KBM-7 (cell line): ENCODE results near the gene CMIP.
"Not testable (repeated sequence)": the region's sequence is repeated elsewhere in the genome, so short reads cannot be mapped to it uniquely, and the experiment has no call there.

Experiments used
- DNase-seq: peaks from one replicate; pipeline ENCODE4 v3.0.0-alpha.2; 2015
- in situ Hi-C: fragments of 300-500 bp; cut with MboI; formaldehyde crosslinking; loops from 2 replicates; pipeline ENCODE4 v1.14.3; 2020; ENCODE audit warnings: low sequenced_read_pairs, low pct_unique_long_range_greater_than_20kb, mixed read lengths

CMIP gene

GRCh38 chr16:81567987-81568748, 123.6 kb downstream of the CMIP start:
- DNase-seq = no peak
- in situ Hi-C loops = no loop called here

DNA sequence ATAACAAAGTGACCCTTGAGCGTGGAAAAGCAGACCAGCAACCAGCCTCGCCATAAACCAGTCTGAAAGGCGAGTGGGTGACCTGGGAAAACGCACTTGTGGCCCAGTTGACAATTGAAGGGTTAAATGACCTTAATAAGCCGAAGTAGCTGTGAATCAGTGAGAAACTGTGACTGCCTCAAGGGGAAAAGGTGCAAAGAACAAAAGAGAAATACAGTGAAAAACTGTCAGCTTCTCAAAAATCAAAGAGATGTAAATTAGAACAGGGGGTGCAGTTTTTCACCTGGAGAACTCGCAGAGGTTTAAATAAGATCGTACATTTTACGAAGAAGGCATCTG, 124.1 kb downstream of the CMIP start:
- in situ Hi-C loops = no loop called here
- DNase-seq = no peak

DNA sequence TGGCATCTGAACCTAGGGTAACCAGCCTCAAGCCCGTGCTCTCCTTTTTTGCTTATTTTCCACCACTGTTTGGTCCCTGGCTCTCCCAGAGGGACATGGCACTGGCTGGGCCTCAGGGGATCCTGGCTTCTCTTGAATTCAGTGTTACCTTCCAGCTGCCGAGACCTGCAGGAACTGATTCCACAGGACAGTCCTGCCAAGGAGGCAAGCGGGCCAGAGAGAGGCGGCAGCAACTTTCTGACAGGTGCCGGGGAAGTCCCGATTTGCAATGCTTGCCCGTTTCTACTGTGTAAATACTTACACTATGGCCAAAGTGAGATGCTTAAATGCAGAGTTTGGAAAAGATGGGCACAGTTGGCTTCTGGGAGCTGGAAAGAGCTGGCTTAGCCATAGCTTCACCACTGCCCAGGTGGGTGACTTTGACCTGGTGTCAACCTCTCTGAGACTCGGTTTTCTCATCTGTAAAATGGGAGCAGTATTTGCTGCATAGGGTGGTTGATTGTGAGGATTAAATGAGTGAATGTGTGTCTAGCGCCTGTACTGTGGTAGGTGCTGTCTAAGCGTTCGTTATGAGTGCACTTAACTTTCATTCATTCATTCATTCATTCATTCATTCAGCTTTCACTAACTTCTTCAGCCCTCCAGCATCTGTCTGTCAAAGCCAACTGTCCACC, 124.9 kb downstream of the CMIP start:
- no peak for DNase-seq
- in situ Hi-C loops = no loop called here

- no peak for DNase-seq
- in situ Hi-C loops = no loop called here
Measured at GRCh38 chr16:81570151-81570846, 125.7 kb downstream of the CMIP start.

DNA sequence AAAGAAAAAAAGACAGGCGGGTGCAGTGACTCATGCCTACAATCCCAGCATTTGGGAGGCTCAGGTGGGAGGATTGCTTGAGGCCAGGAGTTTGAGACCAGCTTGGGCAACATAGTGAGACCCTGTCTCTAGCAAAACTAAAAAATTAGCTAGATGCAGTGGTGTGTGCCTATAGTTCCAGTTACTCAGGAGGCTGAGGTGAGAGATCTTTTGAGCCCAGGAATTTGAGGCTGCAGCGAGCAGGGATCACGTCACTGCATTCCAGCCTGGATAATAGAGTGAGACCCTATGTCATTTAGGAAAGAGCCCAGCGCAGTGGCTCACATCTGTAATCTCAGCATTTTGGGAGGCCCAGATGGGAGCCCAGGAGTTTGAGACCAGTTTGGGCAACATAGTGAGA, 126.6 kb downstream of the CMIP start:
- no peak for DNase-seq
- in situ Hi-C loops = no loop called here

- in situ Hi-C loops = no loop called here
- DNase-seq = no peak
Measured at GRCh38 chr16:81571592-81572385, 127.2 kb downstream of the CMIP start.

GRCh38 chr16:81572386-81573144, 128.0 kb downstream of the CMIP start:
- DNase-seq = no peak
- in situ Hi-C loops = no loop called here

- in situ Hi-C loops = no loop called here
- DNase-seq = no peak
Measured at GRCh38 chr16:81573533-81574020, 129.0 kb downstream of the CMIP start.

DNA sequence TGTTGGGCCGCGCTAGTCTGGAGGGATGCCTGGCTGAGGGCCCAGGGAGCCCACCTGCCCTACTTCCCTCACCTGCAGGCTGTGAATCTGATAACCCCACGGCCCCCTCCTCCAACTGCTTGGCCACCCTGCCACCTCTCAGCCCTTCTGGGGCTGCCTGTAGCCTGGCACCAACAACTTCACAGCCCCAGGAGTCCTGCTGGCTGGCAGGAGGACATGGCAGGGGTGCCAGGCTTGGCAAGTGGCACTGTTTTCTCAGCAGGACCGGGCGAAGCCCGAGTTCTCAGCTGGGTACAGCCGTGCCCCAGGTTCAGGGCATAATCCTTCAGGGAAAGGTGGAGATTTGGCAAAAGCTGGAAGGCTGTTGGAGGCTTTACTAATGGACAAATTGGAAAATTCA, 129.6 kb downstream of the CMIP start:
- in situ Hi-C loops = no loop called here
- no peak for DNase-seq

GRCh38 chr16:81575307-81575706, 130.7 kb downstream of the CMIP start:
- no peak for DNase-seq
- in situ Hi-C loops = no loop called here

DNA sequence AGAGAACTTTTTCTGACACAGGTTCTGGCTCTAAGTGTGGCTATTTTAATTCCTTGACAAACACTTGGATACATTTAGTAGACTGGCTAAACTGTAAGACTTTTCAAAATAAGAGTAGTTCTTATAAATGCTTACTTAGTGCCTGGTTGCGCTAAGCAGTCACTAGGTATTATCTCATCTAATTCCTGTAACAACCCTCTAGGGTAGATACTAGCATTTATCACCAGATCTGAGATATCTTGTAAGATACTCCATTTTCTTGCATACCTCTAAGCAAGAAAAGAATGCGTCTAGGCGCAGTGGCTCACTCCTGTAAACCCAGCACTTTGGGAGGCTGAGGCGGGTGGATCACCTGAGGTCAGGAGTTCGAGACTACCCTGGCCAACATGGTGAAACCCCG, 131.2 kb downstream of the CMIP start:
- DNase-seq = no peak
- in situ Hi-C loops = no loop called here

- in situ Hi-C loops = no loop called here
- no peak for DNase-seq
Measured at GRCh38 chr16:81576696-81577095, 132.1 kb downstream of the CMIP start.

- DNase-seq, in situ Hi-C loops: not testable (repeated sequence)
Measured at GRCh38 chr16:81577272-81577671, 132.7 kb downstream of the CMIP start.

DNA sequence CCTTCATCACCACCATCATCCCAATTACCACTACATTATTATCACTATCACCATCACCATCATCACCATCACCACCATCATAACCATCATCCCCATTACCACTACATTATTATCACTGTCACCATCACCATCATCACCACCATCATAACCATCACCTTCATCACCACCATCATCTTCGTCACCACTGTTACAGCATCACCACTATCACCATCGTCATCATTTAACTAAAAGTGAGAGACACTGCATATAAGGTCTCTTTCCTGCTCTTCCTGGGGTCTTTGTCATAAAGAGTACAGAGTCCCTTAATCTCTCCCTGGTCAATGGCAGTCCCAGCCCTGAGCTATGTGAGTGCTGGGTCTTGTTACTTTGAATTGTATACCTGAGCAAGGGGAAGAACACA, 133.5 kb downstream of the CMIP start:
- no peak for DNase-seq
- in situ Hi-C loops = no loop called here

- in situ Hi-C loops = no loop called here
- no peak for DNase-seq
Measured at GRCh38 chr16:81578636-81579413, 134.2 kb downstream of the CMIP start.

DNA sequence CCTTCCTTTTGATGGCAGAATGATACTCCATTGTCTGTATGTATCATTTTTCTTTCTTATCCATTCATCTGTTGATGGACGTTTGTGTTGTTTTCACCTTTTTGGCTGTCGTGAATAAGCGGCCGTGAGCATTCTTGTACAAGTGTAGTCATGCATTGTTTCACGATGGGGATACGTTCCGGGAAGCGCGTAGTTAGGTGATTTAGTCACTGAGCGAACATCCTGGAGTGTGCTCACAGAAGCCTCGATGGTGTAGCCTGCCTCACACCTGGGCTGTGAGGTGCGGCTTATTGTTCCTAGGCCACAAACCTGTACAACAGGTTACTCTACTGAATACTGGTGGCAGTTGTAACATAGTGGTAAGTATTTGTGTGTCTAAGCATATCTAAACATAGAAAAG, 136.5 kb downstream of the CMIP start:
- in situ Hi-C loops = no loop called here
- DNase-seq = no peak

- DNase-seq = no peak
- in situ Hi-C loops = no loop called here
Measured at GRCh38 chr16:81582655-81583441, 138.2 kb downstream of the CMIP start.
